Tibial nerve (tissue), 4 donors: ENCODE data around the gene FGFR3. TPM values are rescaled to one million over a fixed set of nuclear protein-coding genes. Genes with fewer than 3 reads are reported as not detected.

Source experiments
- DNase-seq, 2 donors: peaks; one replicate each; pipeline ENCODE4 v3.0.0-alpha.2; 2019; ENCODE audit warnings: low spot score in 2 of 2
- H3K27ac ChIP-seq, 4 donors: fragments of 200-600 bp; sonication (generic) in 3 of 4; one replicate each; pipeline ENCODE4 v1.5.1; 2017 to 2019; ENCODE audit warnings: mild to moderate bottlenecking in 1 of 4
- H3K27me3 ChIP-seq, 2 donors: fragments of 200-600 bp; sonication (generic) in 1 of 2; one replicate each; pipeline versions ENCODE4 v1.5.1 to v1.6.0; 2017 to 2019
- H3K36me3 ChIP-seq, 3 donors: fragments of 200-600 bp; sonication (generic); one replicate each; pipeline ENCODE4 v1.5.1; 2018 to 2019
- H3K4me1 ChIP-seq, 4 donors: fragments of 200-600 bp; sonication (generic) in 3 of 4; one replicate each; pipeline ENCODE4 v1.5.1; 2017 to 2019
- H3K4me3 ChIP-seq, 4 donors: fragments of 200-600 bp; sonication (generic) in 3 of 4; one replicate each; pipeline ENCODE4 v1.5.1; 2017 to 2019; ENCODE audit warnings: mild to moderate bottlenecking in 1 of 4, moderate library complexity in 1 of 4
- H3K9me3 ChIP-seq, 4 donors: fragments of 200-600 bp; sonication (generic) in 3 of 4; one replicate each; pipeline ENCODE4 v1.5.1; 2017 to 2019
- EP300 ChIP-seq, 2 donors: sonication (generic); formaldehyde crosslinking; IDR thresholded peaks; one replicate each; pipeline ENCODE4 v1.6.1; 2017; ENCODE audit warnings: antibody characterized with exemption in 2 of 2, mild to moderate bottlenecking in 1 of 2
- POLR2A ChIP-seq, 2 donors: fragments of 450-650 bp; IDR thresholded peaks; one replicate each; pipeline ENCODE4 v1.6.1; 2017; ENCODE audit warnings: antibody characterized with exemption in 2 of 2, mild to moderate bottlenecking in 2 of 2, moderate library complexity in 2 of 2
- WGBS, 2 donors: methylation state at CpG; one replicate each; pipeline ENCODE4 v1.1.5; 2018; 5-methylcytosine and 5-hydroxymethylcytosine counted together
- total RNA-seq, 4 donors: library from RNA; depleted of rRNA; stranded (reverse); fragments of >200 nt; gene quantifications; one replicate each; pipeline ENCODE4 v1.1.0, GENCODE V29; 2016
- TF ChIP-seq, protein P1 (sequence below), 5 experiments: fragments of 200-600 bp in 3 of 5; fragments of 450-650 bp in 2 of 5; sonication (generic) in 3 of 5; IDR thresholded peaks; one replicate each; pipeline ENCODE4 v1.5.1; 2016 to 2019; ENCODE audit warnings: antibody characterized with exemption in 5 of 5, mild to moderate bottlenecking in 3 of 5, moderate library complexity in 2 of 5

FGFR3 gene
- total RNA-seq, 4 donors from 2014 or later = 2.7 to 11.2 (median 5.1) TPM

DNA sequence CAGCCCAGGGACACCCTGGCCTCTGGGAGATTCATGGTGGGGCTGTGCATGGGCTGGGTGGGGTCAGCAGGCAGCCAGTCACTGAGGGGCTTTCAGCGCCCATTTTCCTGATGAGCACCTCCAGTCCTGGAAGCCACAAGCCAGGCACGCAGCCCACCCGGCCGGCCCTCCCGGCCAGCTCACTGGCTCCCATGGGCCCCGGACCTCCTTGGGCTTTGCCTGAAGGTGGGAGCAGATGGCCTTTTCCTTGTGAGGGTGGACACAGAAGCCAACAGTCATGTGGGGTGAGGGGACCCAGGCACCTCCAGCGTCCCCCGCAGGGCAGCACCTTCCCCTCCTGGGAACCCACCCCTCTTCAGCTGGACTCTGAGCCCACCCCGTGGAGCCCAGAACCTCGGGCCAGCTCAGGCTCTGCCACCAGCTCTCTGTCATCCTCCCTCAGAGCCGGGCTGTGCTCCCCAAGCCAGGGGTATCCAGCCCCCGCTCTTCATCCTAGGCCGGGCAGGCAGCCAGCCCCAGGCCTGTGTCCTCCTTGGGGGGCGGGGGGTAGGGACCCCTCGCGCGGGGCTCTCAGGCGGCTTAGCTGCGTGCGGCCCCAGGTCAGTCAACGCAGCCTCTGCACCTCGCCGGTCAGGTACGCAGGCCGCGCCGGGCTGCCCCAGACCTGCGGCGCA lies 798 bp upstream of the FGFR3 start:
- peak overlapping the region in 1 of 4 donors; percentile 61 for H3K4me3 ChIP-seq
- no peaks in the 10 kb centered on the region for H3K36me3 ChIP-seq
- no peaks in the 10 kb centered on the region for H3K9me3 ChIP-seq
- no peak for DNase-seq
- peaks cover 0 to 39% of the 10 kb centered on the region in 2 donors for H3K27me3 ChIP-seq
- H3K4me1 ChIP-seq = peaks cover 0 to 34% (median 9%) of the 10 kb centered on the region in 4 donors
- 46 to 50% methylated on average over 9 to 19 of the region's 29 CpGs for WGBS, 2 donors
- no peak for TF ChIP-seq POLR2A (IDR thresholded peaks at IDR 0.05)
- TF ChIP-seq, protein P1, sequence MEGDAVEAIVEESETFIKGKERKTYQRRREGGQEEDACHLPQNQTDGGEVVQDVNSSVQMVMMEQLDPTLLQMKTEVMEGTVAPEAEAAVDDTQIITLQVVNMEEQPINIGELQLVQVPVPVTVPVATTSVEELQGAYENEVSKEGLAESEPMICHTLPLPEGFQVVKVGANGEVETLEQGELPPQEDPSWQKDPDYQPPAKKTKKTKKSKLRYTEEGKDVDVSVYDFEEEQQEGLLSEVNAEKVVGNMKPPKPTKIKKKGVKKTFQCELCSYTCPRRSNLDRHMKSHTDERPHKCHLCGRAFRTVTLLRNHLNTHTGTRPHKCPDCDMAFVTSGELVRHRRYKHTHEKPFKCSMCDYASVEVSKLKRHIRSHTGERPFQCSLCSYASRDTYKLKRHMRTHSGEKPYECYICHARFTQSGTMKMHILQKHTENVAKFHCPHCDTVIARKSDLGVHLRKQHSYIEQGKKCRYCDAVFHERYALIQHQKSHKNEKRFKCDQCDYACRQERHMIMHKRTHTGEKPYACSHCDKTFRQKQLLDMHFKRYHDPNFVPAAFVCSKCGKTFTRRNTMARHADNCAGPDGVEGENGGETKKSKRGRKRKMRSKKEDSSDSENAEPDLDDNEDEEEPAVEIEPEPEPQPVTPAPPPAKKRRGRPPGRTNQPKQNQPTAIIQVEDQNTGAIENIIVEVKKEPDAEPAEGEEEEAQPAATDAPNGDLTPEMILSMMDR (IDR thresholded peaks at IDR 0.05) = no peak
- TF ChIP-seq EP300 (IDR thresholded peaks at IDR 0.05) = no peak
- H3K27ac ChIP-seq = no peak overlapping the region

DNA sequence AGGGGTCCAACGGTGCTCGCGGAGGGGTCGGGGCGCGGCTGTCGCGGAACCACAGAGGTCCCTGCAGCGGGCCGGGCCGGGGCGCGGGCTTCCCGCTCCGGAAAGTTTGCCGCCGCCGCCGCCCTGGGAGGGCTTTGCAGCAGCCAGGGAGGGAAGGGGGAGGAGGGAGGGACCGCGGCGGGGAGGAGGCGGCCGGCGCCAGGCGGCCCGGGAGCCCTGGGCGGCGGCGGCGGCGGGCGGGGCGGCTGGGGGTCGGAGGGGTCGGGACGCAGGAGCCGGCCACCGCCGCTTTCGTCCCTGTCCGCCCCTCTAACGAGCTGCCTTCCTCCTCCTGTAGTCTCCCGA lies 375 bp downstream of the FGFR3 start:
- Histone ChIP-seq H3K4me1 (peaks cover 0 to 27% (median 9%) of the 10 kb centered on the region in 4 donors), H3K9me3 (no peaks in the 10 kb centered on the region), H3K4me3 (peak overlapping the region in 3 of 4 donors; percentile 35 to 61 (median 42)), H3K27ac (no peak overlapping the region), H3K27me3 (peaks cover 0 to 47% of the 10 kb centered on the region in 2 donors), H3K36me3 (no peaks in the 10 kb centered on the region)
- WGBS, 2 donors = 0 to 1% methylated on average over 6 to 22 of the region's 44 CpGs
- TF ChIP-seq, protein P1 (IDR thresholded peaks at IDR 0.05) = peak in 1 of 5 experiments; percentile 17
- TF ChIP-seq EP300 (IDR thresholded peaks at IDR 0.05) (no peak), POLR2A (IDR thresholded peaks at IDR 0.05) (no peak)
- no peak for DNase-seq

DNA sequence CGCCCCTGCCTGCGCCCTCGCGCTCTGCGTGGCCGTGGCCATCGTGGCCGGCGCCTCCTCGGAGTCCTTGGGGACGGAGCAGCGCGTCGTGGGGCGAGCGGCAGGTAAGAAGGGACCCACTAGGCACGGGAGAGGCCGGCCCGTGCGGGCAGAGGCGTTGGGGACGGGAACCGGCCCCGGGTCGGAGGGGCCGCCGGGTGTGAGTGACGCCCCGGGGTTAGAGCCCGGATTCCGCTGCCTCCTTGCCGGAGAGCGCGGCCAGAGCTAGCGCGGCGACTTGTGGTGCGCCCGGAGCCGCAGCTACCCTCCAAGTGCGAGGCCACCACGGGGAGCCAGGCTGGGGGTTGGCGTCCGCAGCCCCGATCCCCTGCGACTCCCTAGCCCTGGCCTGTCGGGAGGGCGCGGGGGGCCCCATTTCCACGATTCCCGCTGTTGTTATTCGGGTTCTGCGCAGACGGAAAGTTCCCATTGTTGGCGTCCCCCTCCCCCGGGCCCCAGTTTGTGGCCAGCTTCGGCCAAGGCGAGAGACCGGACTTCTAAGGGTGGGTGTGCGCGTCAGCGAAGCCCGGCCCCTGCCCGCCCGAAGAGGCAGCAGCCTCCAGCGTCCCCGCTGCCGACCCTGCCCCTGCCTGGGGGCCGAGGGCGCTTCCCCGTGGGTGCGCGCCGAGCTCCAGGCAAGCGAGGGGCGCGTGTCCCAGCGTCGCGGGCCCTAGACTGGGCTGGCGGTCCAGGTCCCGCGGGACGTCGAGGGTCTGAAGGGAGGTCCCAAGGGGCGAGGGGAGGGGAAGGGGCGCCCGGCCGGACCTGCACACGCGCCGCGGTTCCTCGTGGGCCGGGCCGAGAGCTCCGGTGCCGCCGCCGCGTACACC lies 1.1 kb downstream of the FGFR3 start:
- TF ChIP-seq POLR2A (IDR thresholded peaks at IDR 0.05) (no peak), EP300 (IDR thresholded peaks at IDR 0.05) (no peak)
- TF ChIP-seq, protein P1 (IDR thresholded peaks at IDR 0.05) = no peak
- peaks cover 0 to 27% (median 9%) of the 10 kb centered on the region in 4 donors for H3K4me1 ChIP-seq
- peak overlapping the region; percentile 15 to 61 (median 40) for H3K4me3 ChIP-seq
- WGBS, 2 donors = 2% methylated on average over 47 to 48 of the region's 101 CpGs
- no peak for DNase-seq
- H3K36me3 ChIP-seq = no peaks in the 10 kb centered on the region
- peak overlapping the region in 1 of 4 donors; percentile 65 for H3K27ac ChIP-seq
- H3K9me3 ChIP-seq = no peaks in the 10 kb centered on the region
- peaks cover 0 to 47% of the 10 kb centered on the region in 2 donors for H3K27me3 ChIP-seq

DNA sequence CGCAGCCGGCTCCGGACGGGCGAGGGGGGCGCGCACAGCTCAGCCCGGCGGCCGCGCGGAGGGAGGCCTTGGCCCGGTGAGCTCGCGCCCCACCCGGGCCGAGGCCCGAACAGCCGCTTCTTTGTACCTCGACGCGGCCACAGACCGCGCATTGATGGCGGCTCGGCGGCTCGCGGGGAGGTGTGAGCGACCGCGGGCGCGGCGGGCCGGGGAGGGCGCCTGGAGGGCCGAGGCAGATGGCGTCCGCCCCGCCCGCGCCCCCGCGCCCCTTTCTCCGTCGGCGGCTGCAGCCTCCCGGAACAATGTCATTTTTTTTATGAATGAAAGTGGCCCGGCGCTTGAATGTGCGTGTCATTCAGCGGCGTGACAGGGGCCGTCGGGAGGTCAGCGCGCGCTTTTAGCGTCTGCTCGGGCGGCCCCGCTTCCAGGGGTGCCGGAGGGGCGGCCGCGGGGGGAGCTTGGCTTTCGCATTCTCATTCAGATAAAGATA lies 1.8 kb downstream of the FGFR3 start:
- H3K27ac ChIP-seq = peak overlapping the region in 1 of 4 donors; percentile 65
- no peak for TF ChIP-seq POLR2A (IDR thresholded peaks at IDR 0.05)
- TF ChIP-seq, protein P1 (IDR thresholded peaks at IDR 0.05) = no peak
- no peak for TF ChIP-seq EP300 (IDR thresholded peaks at IDR 0.05)
- H3K27me3 ChIP-seq = peaks cover 0 to 47% of the 10 kb centered on the region in 2 donors
- peaks cover 0 to 27% (median 9%) of the 10 kb centered on the region in 4 donors for H3K4me1 ChIP-seq
- peak overlapping the region in 3 of 4 donors; percentile 35 to 61 (median 46) for H3K4me3 ChIP-seq
- WGBS, 2 donors = 1 to 2% methylated on average over 9 to 36 of the region's 68 CpGs
- no peak for DNase-seq
- H3K36me3 ChIP-seq = no peaks in the 10 kb centered on the region
- H3K9me3 ChIP-seq = no peaks in the 10 kb centered on the region
